Measurements from ENCODE around the gene KCNQ4.

KCNQ4 gene

GRCh38 chr1:40842691-40843090 lies 59.1 kb downstream of the KCNQ4 start:
- no peak for TF ChIP-seq CTCF (IDR thresholded peaks at IDR 0.05; ENCODE audit: insufficient read depth, low read length, poor library complexity, severe bottlenecking)
- Histone ChIP-seq H3K4me3 (replicated peaks; ENCODE audit: low read depth, low read length) (no peak overlapping the region), H3K27me3 (replicated peaks; ENCODE audit: control insufficient read depth, insufficient read depth, low read length) (no peaks in the 10 kb centered on the region), H3K36me3 (ENCODE audit: control insufficient read depth, insufficient read depth, low read length) (no peaks in the 10 kb centered on the region)
- no peak for DNase-seq (ENCODE audit: extremely low read depth, insufficient read length)

GRCh38 chr1:40844079-40844478 lies 60.5 kb downstream of the KCNQ4 start:
- Histone ChIP-seq H3K4me3 (replicated peaks; ENCODE audit: low read depth, low read length) (no peak overlapping the region), H3K27me3 (replicated peaks; ENCODE audit: control insufficient read depth, insufficient read depth, low read length) (no peaks in the 10 kb centered on the region), H3K36me3 (ENCODE audit: control insufficient read depth, insufficient read depth, low read length) (no peaks in the 10 kb centered on the region)
- DNase-seq (ENCODE audit: extremely low read depth, insufficient read length): no peak
- no peak for TF ChIP-seq CTCF (IDR thresholded peaks at IDR 0.05; ENCODE audit: insufficient read depth, low read length, poor library complexity, severe bottlenecking)

- H3K27me3 ChIP-seq (replicated peaks; ENCODE audit: control insufficient read depth, insufficient read depth, low read length): no peaks in the 10 kb centered on the region
- H3K36me3 ChIP-seq (ENCODE audit: control insufficient read depth, insufficient read depth, low read length): no peaks in the 10 kb centered on the region
- no peak for DNase-seq (ENCODE audit: extremely low read depth, insufficient read length)
- no peak for TF ChIP-seq CTCF (IDR thresholded peaks at IDR 0.05; ENCODE audit: insufficient read depth, low read length, poor library complexity, severe bottlenecking)
- no peak overlapping the region for H3K4me3 ChIP-seq (replicated peaks; ENCODE audit: low read depth, low read length)
These were observed 61.6 kb downstream of the KCNQ4 start for GRCh38 chr1:40844887-40845878.

GRCh38 chr1:40845895-40846294 lies 62.3 kb downstream of the KCNQ4 start:
- TF ChIP-seq CTCF (IDR thresholded peaks at IDR 0.05; ENCODE audit: insufficient read depth, low read length, poor library complexity, severe bottlenecking): no peak
- DNase-seq (ENCODE audit: extremely low read depth, insufficient read length): no peak
- Histone ChIP-seq H3K27me3 (replicated peaks; ENCODE audit: control insufficient read depth, insufficient read depth, low read length) (no peaks in the 10 kb centered on the region), H3K36me3 (ENCODE audit: control insufficient read depth, insufficient read depth, low read length) (no peaks in the 10 kb centered on the region), H3K4me3 (replicated peaks; ENCODE audit: low read depth, low read length) (no peak overlapping the region)

GRCh38 chr1:40847023-40847745 lies 63.6 kb downstream of the KCNQ4 start:
- no peak for DNase-seq (ENCODE audit: extremely low read depth, insufficient read length)

More at GRCh38 chr1:40847023-40847745, 63.6 kb downstream of the KCNQ4 start:
- H3K4me3 ChIP-seq (replicated peaks; ENCODE audit: low read depth, low read length): no peak overlapping the region
- TF ChIP-seq CTCF (IDR thresholded peaks at IDR 0.05; ENCODE audit: insufficient read depth, low read length, poor library complexity, severe bottlenecking): no peak
- no peaks in the 10 kb centered on the region for H3K36me3 ChIP-seq (ENCODE audit: control insufficient read depth, insufficient read depth, low read length)
- H3K27me3 ChIP-seq (replicated peaks; ENCODE audit: control insufficient read depth, insufficient read depth, low read length): no peaks in the 10 kb centered on the region

All from GM06990 (cell line).